NCI-H2171 treated with DMSO at 0.1 percent for 48 hours (cell line): ENCODE data around the gene PJVK.
"Not testable (repeated sequence)": the region's sequence is repeated elsewhere in the genome, so short reads cannot be mapped to it uniquely, and the experiment has no call there.

Experiments used
- DNase-seq: peaks from one replicate; lab custom pipeline; 2025; lab: John Stamatoyannopoulos, UW

The PJVK gene

GRCh38 chr2:178436662-178437061 is 14.5 kb upstream of the PJVK start:
- no peak for DNase-seq

GRCh38 chr2:178441426-178441825 is 9.8 kb upstream of the PJVK start:
- DNase-seq = no peak

GRCh38 chr2:178448968-178449661 is 2.1 kb upstream of the PJVK start:
- DNase-seq = no peak

GRCh38 chr2:178449700-178450523 is 1.3 kb upstream of the PJVK start:
- DNase-seq = no peak

GRCh38 chr2:178450524-178450773 is 729 bp upstream of the PJVK start:
- DNase-seq = no peak

- peak; percentile 17 for DNase-seq
Observed at GRCh38 chr2:178452334-178452733, 1.2 kb downstream of the PJVK start.

- DNase-seq = no peak
Observed at GRCh38 chr2:178452870-178453269, 1.7 kb downstream of the PJVK start.

DNA sequence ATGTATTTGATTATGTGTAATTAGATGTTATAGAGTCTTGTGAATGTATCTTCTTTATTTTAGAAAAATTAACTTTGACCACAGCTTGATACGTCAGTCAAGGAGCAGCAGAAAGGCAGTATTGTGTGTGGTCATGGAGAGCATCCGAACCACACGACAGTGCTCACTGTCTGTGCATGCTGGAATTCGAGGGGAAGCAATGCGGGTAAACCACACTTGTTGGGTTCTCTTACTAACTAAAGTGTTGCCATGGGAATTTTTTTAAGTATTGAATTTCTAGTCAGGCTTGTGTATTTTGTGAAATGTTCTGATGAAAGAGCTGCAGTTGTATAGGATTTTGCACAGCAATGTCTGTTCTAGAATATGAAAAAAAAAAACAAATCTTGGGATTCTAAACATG is 4.8 kb downstream of the PJVK start:
- DNase-seq = no peak

DNA sequence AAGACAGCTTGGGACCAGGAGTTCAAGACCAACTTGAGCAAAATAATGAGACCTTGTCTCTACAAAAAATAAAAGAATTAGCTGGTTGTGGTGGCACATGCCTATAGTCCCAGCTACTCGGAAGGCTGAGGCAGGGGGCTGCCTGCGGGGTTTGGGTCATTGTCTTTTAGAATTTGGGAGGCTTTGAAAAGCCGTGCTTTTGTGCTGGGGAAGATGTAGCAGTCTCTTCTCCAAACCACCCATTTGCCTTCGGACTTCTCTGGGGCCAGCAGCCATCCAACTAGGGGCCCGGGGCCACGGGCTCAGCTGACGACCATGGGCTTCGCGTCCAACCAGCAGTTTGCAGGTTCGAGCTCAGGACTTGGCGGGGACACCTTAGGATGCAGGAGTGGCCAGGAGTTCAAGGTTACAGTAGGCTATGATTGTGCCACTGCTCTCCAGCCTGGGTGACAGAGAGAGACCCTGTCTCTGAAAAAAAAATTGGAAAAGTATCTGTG is 6.3 kb downstream of the PJVK start:
- no peak for DNase-seq

DNA sequence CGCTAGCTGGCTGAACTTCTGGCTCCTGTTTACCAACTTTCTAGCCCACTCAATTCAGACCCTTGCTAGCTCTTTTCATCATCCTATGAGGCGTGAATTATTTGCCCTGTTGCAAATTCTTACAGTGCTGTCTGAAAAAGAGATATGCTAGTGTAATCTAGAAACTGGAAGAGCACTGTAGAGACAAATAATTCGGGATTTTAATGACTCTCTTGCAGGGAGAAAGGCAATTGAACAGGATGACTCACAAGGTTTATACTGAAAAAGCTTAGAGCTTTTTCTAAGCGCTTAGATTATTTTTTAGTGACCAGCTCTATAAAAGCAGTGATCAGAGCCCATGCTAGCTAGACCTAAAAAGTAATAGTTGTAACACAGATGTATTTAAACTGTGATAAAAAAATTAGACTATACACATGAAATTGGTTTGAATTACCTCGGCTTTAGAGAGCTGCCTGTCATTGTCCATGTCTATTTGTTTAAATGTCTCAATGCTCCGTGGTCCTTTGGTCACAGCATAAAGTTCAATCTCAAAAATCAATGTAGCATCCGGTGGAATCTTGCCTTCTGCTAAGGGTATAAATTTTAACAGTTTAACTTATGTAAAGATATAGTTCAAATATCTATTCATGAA is 18.2 kb downstream of the PJVK start:
- no peak for DNase-seq

DNA sequence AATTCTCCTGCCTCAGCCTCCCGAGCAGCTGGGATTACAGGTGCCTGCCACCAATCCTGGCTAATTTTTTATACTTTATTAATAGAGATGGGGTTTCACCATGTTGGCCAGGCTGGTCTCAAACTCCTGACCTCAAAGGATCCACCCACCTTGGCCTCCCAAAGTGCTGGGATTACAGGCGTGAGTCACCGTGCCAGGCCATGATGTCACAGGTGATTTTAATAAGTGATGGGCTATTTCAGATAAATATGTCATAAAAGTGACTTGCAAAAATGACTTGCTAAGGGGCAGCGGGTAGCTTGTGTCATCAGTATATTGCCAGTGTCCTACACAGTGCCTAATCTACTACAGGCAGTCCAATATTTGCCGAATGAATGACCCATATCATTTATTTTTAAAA is 20.1 kb downstream of the PJVK start:
- DNase-seq = not testable (repeated sequence)

GRCh38 chr2:178473373-178473772 is 22.2 kb downstream of the PJVK start:
- no peak for DNase-seq

DNA sequence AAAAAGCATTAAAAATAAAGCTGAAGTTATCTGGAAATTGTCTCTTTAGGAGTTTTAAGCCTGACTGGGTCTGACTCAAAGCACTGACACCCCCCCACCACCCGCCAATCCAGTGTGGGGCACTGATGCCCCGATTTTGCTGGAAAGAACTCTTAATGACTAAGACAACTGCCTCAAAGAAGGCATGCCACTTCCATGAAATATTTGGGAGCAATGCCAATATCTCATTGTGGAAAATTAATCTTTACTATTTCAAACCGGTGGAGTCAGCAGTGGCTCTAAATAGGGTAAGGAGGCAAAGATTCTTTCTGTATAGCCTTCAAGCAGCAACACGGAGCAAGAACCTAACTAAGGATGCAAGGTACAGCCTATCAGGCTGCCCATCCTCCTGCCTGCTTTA is 22.8 kb downstream of the PJVK start:
- no peak for DNase-seq

GRCh38 chr2:178474560-178474959 is 23.4 kb downstream of the PJVK start:
- DNase-seq = no peak

DNA sequence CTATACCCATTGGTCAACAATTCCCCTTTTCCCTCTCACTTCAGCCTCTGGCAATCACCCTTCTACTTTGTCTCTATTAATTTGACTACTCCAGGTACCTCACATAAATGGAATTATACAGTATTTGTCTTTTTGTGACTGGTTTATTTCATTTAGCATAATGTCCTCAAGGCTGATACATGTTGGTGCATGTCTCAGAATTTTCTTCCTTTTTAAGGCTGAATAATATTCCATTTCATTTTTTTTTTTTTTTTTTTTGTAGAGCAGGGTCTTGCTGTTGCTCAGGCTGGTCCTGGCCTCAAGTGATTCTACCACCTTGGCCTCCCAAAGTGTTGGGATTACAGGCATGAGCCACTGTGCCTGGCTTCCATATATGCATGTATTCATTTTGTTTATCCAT is 25.3 kb downstream of the PJVK start:
- DNase-seq = no peak

DNA sequence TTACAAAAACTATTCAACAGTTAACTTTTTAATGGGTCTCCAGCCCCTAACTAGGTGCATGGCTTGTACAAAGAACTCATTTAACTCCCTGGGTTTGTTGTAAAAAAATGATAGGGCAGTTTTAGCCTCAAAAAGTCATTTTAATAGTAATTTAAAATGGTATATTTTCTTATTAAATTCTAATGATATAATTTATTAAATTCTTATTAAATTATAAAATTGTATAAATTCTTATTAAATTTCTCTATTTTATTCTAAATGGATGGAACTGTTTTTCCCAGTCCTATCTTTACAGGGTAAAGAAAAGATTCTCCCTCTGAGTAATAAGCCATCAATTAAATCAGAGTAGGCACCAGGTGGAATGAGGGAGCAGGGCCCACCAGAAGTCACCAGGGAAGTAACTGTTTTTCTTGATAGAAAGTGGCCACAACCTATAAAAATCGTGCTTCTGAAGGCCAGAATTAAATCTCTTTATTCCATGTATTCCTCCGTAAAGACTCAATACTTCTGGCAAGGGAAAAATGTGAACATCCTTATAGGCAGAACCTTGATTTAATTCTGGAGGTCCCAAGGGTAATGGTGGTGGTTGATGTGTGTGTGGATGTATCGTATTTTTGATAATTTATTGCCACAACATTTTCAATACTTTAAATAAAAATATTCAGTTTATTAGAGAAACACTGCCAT is 26.4 kb downstream of the PJVK start:
- peak; percentile 42 for DNase-seq

- no peak for DNase-seq
Observed at GRCh38 chr2:178478130-178478438, 26.9 kb downstream of the PJVK start.

- DNase-seq = peak; percentile 91
Observed at GRCh38 chr2:178478439-178479274, 27.5 kb downstream of the PJVK start, which contains the start of gene FKBP7. Gene FKBP7, minus strand, starts transcription at chr2:178478600. Its CDS starts 101 bp downstream, at chr2:178478499.

GRCh38 chr2:178479275-178479616 is 28.1 kb downstream of the PJVK start:
- no peak for DNase-seq

DNA sequence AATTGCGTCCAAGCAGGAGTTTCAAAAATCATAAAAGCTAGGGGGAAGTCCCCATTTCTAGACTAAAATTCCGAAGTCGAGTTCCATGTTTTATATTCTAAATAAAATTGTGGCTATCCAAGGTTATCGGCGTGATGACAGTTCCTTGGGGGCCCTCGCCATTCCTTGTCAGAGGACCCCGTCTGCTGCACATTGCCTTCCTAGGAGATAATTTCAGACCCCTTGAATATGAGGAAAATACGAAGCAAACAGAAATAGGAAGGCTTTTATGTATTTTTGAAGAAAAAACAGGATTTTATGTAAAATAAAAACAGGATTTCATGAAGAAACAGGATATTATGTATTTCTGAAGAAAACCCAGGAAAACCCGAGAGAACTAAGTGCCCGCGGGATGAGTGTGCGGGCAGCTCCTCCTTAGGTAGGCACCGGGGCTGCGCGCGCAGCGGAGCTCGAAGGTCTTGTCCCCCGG is 28.6 kb downstream of the PJVK start:
- no peak for DNase-seq
